A549 (cell line): ENCODE data around the gene CALU. TPM values are rescaled to one million over a fixed set of nuclear protein-coding genes. Genes with fewer than 3 reads are reported as not detected.

Source experiments
- ATAC-seq, 2 experiments: fragments of 200-7000 bp in 1 of 2; fragments of >200 bp in 1 of 2; cut with Nextera tagmentation in 1 of 2; cut with Tn5 transposase in 1 of 2; 3 replicates each; pipeline versions ENCODE4 v1.8.0 to v1.9.1; 2018 to 2020; ENCODE audit warnings: mild to moderate bottlenecking in 1 of 2, moderate library complexity in 1 of 2
- CTCF ChIA-PET: fragments of 300-600 bp; sonication (Branson Sonifier 250); formaldehyde crosslinking; extraction: SDS; loops from one replicate; lab custom pipeline; 2021; ENCODE audit warnings: antibody characterized with exemption, inconsistent platforms; lab: Yijun Ruan, JAX
- POLR2A ChIA-PET: fragments of 350-600 bp; formaldehyde crosslinking; extraction: SDS; loops from one replicate; lab custom pipeline; 2021; ENCODE audit warnings: antibody characterized with exemption, inconsistent platforms; lab: Yijun Ruan, JAX
- DNase-seq, 2 experiments: peaks; one replicate each; pipeline versions ENCODE4 v3.0.0 to v3.0.0-alpha.2; 2011 to 2016; ENCODE audit warnings: low read depth in 1 of 2, low spot score in 1 of 2
- FAIRE-seq: peaks from 2 replicates; lab custom pipeline; 2011; peaks lifted over from hg19 to GRCh38; lab: Jason Lieb, UNC
- H3K27ac ChIP-seq, 2 experiments: fragments of >200 bp; sonication (Bioruptor Twin); formaldehyde crosslinking; 3 replicates each; pipeline ENCODE4 v1.5.1; 2016 to 2017
- H3K4me1 ChIP-seq: fragments of >200 bp; sonication (Bioruptor Twin); formaldehyde crosslinking; 3 replicates; pipeline ENCODE4 v1.6.1; 2016
- H3K4me2 ChIP-seq: fragments of >200 bp; sonication (Bioruptor Twin); formaldehyde crosslinking; 3 replicates; pipeline ENCODE4 v1.6.1; 2016
- H3K4me3 ChIP-seq: fragments of >200 bp; sonication (Bioruptor Twin); formaldehyde crosslinking; 3 replicates; pipeline ENCODE4 v1.5.1; 2016
- H3K9me3 ChIP-seq: fragments of >200 bp; sonication (Bioruptor Twin); formaldehyde crosslinking; 3 replicates; pipeline ENCODE4 v1.6.1; 2016
- BCL3 ChIP-seq: fragments of >200 bp; sonication (Bioruptor Twin); formaldehyde crosslinking; IDR thresholded peaks from 3 replicates; pipeline ENCODE4 v1.6.1; 2016
- CBX2 ChIP-seq: fragments of 200-600 bp; sonication (generic); IDR thresholded peaks from 2 replicates; pipeline ENCODE4 v1.6.1; 2016; ENCODE audit warnings: low read depth, mild to moderate bottlenecking, borderline replicate concordance
- CBX8 ChIP-seq: fragments of 200-600 bp; sonication (generic); IDR thresholded peaks from 2 replicates; pipeline ENCODE4 v1.6.1; 2016
- CEBPB ChIP-seq, 2 experiments: fragments of >200 bp in 1 of 2; sonication (Bioruptor Twin) in 1 of 2; formaldehyde crosslinking in 1 of 2; IDR thresholded peaks; 2 replicates each; pipeline ENCODE4 v1.6.1; 2012 to 2016
- CHD4 ChIP-seq: fragments of 200-600 bp; sonication (generic); IDR thresholded peaks from 2 replicates; pipeline ENCODE4 v1.6.1; 2016; ENCODE audit warnings: antibody characterized with exemption, mild to moderate bottlenecking, borderline replicate concordance
- CTCF ChIP-seq: fragments of >200 bp; sonication (Bioruptor Twin); formaldehyde crosslinking; IDR thresholded peaks from 3 replicates; pipeline ENCODE4 v1.5.1; 2016
- E2F6 ChIP-seq: IDR thresholded peaks from 2 replicates; pipeline ENCODE4 v1.6.1; 2012; ENCODE audit warnings: low read depth, borderline replicate concordance
- EHF ChIP-seq: fragments of 250-450 bp; sonication (Bioruptor Pico); IDR thresholded peaks from 2 replicates; pipeline ENCODE4 v1.5.0; 2020; ENCODE audit warnings: mild to moderate bottlenecking
- ELK1 ChIP-seq: fragments of 150-350 bp; IDR thresholded peaks from 2 replicates; pipeline ENCODE4 v1.6.1; 2014; ENCODE audit warnings: low read depth, mild to moderate bottlenecking, low read length
- GATA3 ChIP-seq: IDR thresholded peaks from 2 replicates; pipeline ENCODE4 v1.6.1; 2012; ENCODE audit warnings: borderline replicate concordance
- HOXB13 ChIP-seq: fragments of 250-450 bp; sonication (Bioruptor Pico); IDR thresholded peaks from 2 replicates; pipeline ENCODE4 v1.5.0; 2020; ENCODE audit warnings: low read depth, mild to moderate bottlenecking, moderate library complexity
- JUN ChIP-seq, 2 experiments: fragments of >200 bp; sonication (Bioruptor Twin); formaldehyde crosslinking; IDR thresholded peaks; 2 replicates in 1 of 2; 3 replicates in 1 of 2; pipeline ENCODE4 v1.6.1; 2016 to 2017
- KDM1A ChIP-seq: fragments of 200-600 bp; sonication (generic); IDR thresholded peaks from 2 replicates; pipeline ENCODE4 v1.6.1; 2016; ENCODE audit warnings: low read depth, mild to moderate bottlenecking
- KDM5A ChIP-seq: fragments of 200-600 bp; sonication (generic); IDR thresholded peaks from 2 replicates; pipeline ENCODE4 v1.6.1; 2016; ENCODE audit warnings: antibody characterized with exemption, mild to moderate bottlenecking
- MAX ChIP-seq: IDR thresholded peaks from 2 replicates; pipeline ENCODE4 v1.6.1; 2012
- MYC ChIP-seq: IDR thresholded peaks from 2 replicates; pipeline ENCODE4 v1.6.1; 2012; ENCODE audit warnings: mild to moderate bottlenecking, inconsistent platforms, low read length, improper control_type of control experiment, borderline replicate concordance
- NFE2L2 ChIP-seq: fragments of 150-350 bp; conservative IDR thresholded peaks from 2 replicates; pipeline ENCODE4 v1.6.1; 2014; ENCODE audit warnings: low read length
- PBX3 ChIP-seq: IDR thresholded peaks from 2 replicates; pipeline ENCODE4 v1.6.1; 2012
- RAD21 ChIP-seq, 2 experiments: fragments of >200 bp in 1 of 2; sonication (Bioruptor Twin) in 1 of 2; formaldehyde crosslinking in 1 of 2; IDR thresholded peaks in 1 of 2; conservative IDR thresholded peaks in 1 of 2; 2 replicates in 1 of 2; 3 replicates in 1 of 2; pipeline ENCODE4 v1.6.1; 2012 to 2018; ENCODE audit warnings: inconsistent platforms in 1 of 2
- RARB ChIP-seq: fragments of 250-450 bp; sonication (Bioruptor Pico); IDR thresholded peaks from 2 replicates; pipeline ENCODE4 v1.8.0; 2021; ENCODE audit warnings: mild to moderate bottlenecking, moderate library complexity
- RFX5 ChIP-seq: fragments of 450-650 bp; IDR thresholded peaks from 2 replicates; pipeline ENCODE4 v1.7.1; 2014; ENCODE audit warnings: antibody characterized with exemption, mild to moderate bottlenecking, moderate library complexity
- SMC3 ChIP-seq: fragments of >200 bp; sonication (Bioruptor Twin); formaldehyde crosslinking; IDR thresholded peaks from 3 replicates; pipeline ENCODE4 v1.6.1; 2018; ENCODE audit warnings: inconsistent platforms
- SREBF2 ChIP-seq: fragments of 450-650 bp; IDR thresholded peaks from 2 replicates; pipeline ENCODE4 v1.6.1; 2014; ENCODE audit warnings: mild to moderate bottlenecking, moderate library complexity
- TFCP2L1 ChIP-seq: fragments of 250-450 bp; sonication (Bioruptor Pico); IDR thresholded peaks from 2 replicates; pipeline ENCODE4 v1.5.0; 2021; ENCODE audit warnings: mild to moderate bottlenecking
- USF2 ChIP-seq: fragments of 450-650 bp; IDR thresholded peaks from 2 replicates; pipeline ENCODE4 v1.6.1; 2014; ENCODE audit warnings: antibody characterized with exemption
- ZC3H11A ChIP-seq: fragments of 450-650 bp; IDR thresholded peaks from 2 replicates; pipeline ENCODE4 v1.6.1; 2014; ENCODE audit warnings: antibody characterized with exemption, mild to moderate bottlenecking
- ZFP36 ChIP-seq: fragments of 450-650 bp; IDR thresholded peaks from 2 replicates; pipeline ENCODE4 v1.6.1; 2014; ENCODE audit warnings: borderline replicate concordance; ENCODE audit not compliant: partially characterized antibody
- whole genome bisulfite sequencing: methylation state at CpG from one replicate; pipeline ENCODE4 v1.1.6; 2017; ENCODE audit errors: missing lambda C conversion rate; 5-methylcytosine and 5-hydroxymethylcytosine counted together
- polyA plus RNA-seq, 4 experiments: library from polyadenylated mRNA; depleted of rRNA in 3 of 4; stranded (reverse); fragments of >200 nt; fragmentation: RNase III in 1 of 4; extraction: RNeasy Plus Mini Kit Qiagen cat#74134 plus additional on column Dnase treatment in 1 of 4; gene quantifications; 2 replicates in 3 of 4; 3 replicates in 1 of 4; pipeline ENCODE4 v1.2.3, GENCODE V29; 2011 to 2017

CALU gene
- polyA plus RNA-seq, 2 of the 4 experiments (the other 2 are of a cell fraction), result 192 to 233 TPM

- POLR2A ChIA-PET, result interaction anchor here (0.9 kb wide), 1 partner anchor 41 kb away, joined by 3 read pairs; the partner anchor contains the start of gene CALU
- no peaks in the 10 kb centered on the region for H3K4me1 ChIP-seq
- no peak for TF ChIP-seq CBX8
- no peak for TF ChIP-seq NFE2L2
- TF ChIP-seq GATA3, result no peak
- peak; percentile 25; the same call in 1 of the 3 replicates for TF ChIP-seq SMC3
- no peak for TF ChIP-seq CBX2
- TF ChIP-seq CHD4, result no peak
- TF ChIP-seq RFX5, result no peak
- peak in 1 of 2 experiments; percentile 10; a peak in 2 of 5 replicates for TF ChIP-seq RAD21 (conservative IDR thresholded peaks at IDR 0.05 in 1 of 2, IDR thresholded peaks at IDR 0.05 in 1 of 2)
- no peak for TF ChIP-seq ELK1
- TF ChIP-seq JUN (IDR thresholded peaks at IDR 0.05), result peak in 1 of 2 experiments; percentile 23; a peak in 1 of 5 replicates
- no peak for TF ChIP-seq USF2
- TF ChIP-seq SREBF2, result peak; percentile 18; the same call in 1 of the 2 replicates
- no peak for TF ChIP-seq BCL3
- TF ChIP-seq RARB (CRISPR knock-in tag), result no peak
- TF ChIP-seq E2F6, result peak; percentile 42; the same call in 1 of the 2 replicates
- TF ChIP-seq HOXB13 (CRISPR knock-in tag), result no peak
- 0 out of 3 replicates have a peak, but pooled peaks have one; percentile 22 for TF ChIP-seq CTCF
- no peak for TF ChIP-seq CEBPB (IDR thresholded peaks at IDR 0.05)
- TF ChIP-seq PBX3, result no peak
- peak; percentile 70 for TF ChIP-seq MAX
- no peak for TF ChIP-seq KDM1A
- TF ChIP-seq ZFP36, result no peak
- no peak for TF ChIP-seq EHF (CRISPR knock-in tag)
- TF ChIP-seq MYC, result no peak
- TF ChIP-seq KDM5A, result no peak
- no peak for TF ChIP-seq TFCP2L1 (CRISPR knock-in tag)
- no peak for TF ChIP-seq ZC3H11A
- FAIRE-seq, result no peak
- DNase-seq, result peak; percentile 80 to 87
- H3K9me3 ChIP-seq, result no peaks in the 10 kb centered on the region
- CTCF ChIA-PET, result interaction anchor here (1.2 to 2.2 kb wide), 4 partner anchors 11 to 28 kb away, joined by 3 to 11 read pairs (median 4); partner anchors contain the start of gene GARIN1A
- peak overlapping the region; percentile 50 for H3K4me3 ChIP-seq
- peak overlapping the region; percentile 56 to 84 for H3K27ac ChIP-seq
- ATAC-seq, result peak; percentile 90 to 94
- peak overlapping the region; percentile 72 for H3K4me2 ChIP-seq
- 3% methylated on average over 35 of the region's 37 CpGs for WGBS
These were observed 41.8 kb upstream of the CALU start for GRCh38 chr7:128697302-128697905.
